ENCODE measurements around the gene GNA12. TPM values are rescaled to one million over a fixed set of nuclear protein-coding genes. Genes with fewer than 3 reads are reported as not detected.

GNA12 gene
- total RNA-seq, 1 experiment from 2014 or later, result 36.2 TPM

DNA sequence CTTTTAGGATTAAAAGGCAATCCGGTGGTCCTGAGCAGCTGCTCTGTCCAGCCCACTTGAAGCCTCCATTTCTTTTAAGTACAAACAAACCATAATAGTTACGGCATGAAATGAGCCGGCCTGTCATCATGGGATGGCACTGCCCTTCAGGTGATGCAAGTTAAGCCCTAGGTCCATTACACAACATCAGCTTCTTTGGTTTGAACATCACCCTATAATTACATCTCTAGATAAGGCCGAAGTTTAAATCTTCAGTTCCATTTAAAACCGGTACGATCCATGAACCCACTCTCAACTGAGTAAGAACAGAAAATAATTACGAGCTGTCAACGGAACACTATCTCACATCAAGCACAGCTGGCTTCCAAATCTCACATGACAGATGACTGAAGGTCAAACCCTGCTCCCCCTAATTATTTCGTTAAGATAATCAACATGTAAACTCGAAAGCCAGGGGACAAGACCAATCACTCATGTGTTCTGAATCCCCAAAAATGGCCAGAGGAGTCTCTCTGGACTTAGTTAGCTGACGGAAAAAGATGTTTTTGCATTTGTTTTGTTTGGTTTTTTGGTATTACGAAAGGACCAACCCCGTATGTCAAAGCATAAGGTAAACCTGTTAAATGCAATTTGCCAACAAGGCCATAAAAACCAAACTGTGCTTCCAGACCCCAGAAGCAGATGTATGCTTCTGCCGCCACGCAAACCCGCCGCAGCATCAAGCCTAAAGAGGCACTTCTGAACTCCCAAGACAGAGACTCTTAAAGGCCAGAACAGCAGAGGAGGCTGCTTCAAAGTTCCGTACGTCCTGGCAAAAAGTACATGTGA, 10.8 kb downstream of the GNA12 start:
- H3K27ac Mint-ChIP-seq (ENCODE audit: low read depth, unreplicated experiment), result no peak overlapping the region

DNA sequence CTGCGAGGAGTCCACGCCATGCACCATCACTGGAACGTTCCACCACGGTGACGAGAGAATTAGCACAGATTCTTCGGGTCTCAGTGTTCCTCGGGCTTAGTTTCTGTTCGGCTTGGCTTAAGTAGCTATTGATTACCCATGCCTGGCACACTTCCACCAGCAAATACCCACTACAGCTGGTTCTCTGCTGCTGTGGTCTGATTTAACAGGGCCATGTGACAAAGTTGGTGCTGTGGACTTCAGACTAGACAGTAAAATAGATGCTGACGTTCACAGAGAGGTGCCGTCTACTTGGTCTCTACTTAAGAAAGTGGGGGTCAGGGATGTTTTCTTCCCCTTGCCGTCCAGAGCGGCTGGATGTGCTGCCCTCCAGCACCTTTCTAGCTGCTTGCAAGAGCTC, 11.6 kb downstream of the GNA12 start:
- H3K4me1 Mint-ChIP-seq (ENCODE audit: insufficient read depth, unreplicated experiment), result peaks cover 14% of the 10 kb centered on the region
- peaks cover 18% of the 10 kb centered on the region for H3K36me3 Mint-ChIP-seq (ENCODE audit: insufficient read depth, unreplicated experiment)
- no peak overlapping the region for H3K27ac Mint-ChIP-seq (ENCODE audit: low read depth, unreplicated experiment)
- H3K27me3 Mint-ChIP-seq (ENCODE audit: insufficient read depth, unreplicated experiment), result no peaks in the 10 kb centered on the region
- intact Hi-C loops (cut with micrococcal nuclease), result no loop called here
- no peaks in the 10 kb centered on the region for H3K9me3 Mint-ChIP-seq (ENCODE audit: unreplicated experiment)
- ChIA-PET POLR2A (interaction anchor here (0.6 kb wide), 1 partner anchor 13 kb away, joined by 3 read pairs; no protein-coding TSS in a partner anchor), CTCF (no interaction called here)
- BruUV-seq (replicated peaks), result no TSS peak
- DNase-seq (ENCODE audit: unreplicated experiment), result no peak
- TF ChIP-seq, protein P1, sequence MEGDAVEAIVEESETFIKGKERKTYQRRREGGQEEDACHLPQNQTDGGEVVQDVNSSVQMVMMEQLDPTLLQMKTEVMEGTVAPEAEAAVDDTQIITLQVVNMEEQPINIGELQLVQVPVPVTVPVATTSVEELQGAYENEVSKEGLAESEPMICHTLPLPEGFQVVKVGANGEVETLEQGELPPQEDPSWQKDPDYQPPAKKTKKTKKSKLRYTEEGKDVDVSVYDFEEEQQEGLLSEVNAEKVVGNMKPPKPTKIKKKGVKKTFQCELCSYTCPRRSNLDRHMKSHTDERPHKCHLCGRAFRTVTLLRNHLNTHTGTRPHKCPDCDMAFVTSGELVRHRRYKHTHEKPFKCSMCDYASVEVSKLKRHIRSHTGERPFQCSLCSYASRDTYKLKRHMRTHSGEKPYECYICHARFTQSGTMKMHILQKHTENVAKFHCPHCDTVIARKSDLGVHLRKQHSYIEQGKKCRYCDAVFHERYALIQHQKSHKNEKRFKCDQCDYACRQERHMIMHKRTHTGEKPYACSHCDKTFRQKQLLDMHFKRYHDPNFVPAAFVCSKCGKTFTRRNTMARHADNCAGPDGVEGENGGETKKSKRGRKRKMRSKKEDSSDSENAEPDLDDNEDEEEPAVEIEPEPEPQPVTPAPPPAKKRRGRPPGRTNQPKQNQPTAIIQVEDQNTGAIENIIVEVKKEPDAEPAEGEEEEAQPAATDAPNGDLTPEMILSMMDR (IDR thresholded peaks at IDR 0.05; ENCODE audit: unreplicated experiment), result no peak
- no peak overlapping the region for H3K4me3 Mint-ChIP-seq (ENCODE audit: unreplicated experiment)

More for the DNA sequence above, 10.8 kb downstream of the GNA12 start:
- H3K27me3 Mint-ChIP-seq (ENCODE audit: insufficient read depth, unreplicated experiment), result no peaks in the 10 kb centered on the region
- BruUV-seq (replicated peaks), result no TSS peak
- ChIA-PET CTCF (interaction anchor here (1.7 kb wide), 1 partner anchor 18 kb away, joined by 4 read pairs; no protein-coding TSS in a partner anchor), POLR2A (interaction anchor here (0.6 to 1.4 kb wide), 3 partner anchors 10 to 14 kb away, joined by 3 to 5 read pairs (median 3); no protein-coding TSS in a partner anchor)
- no peak overlapping the region for H3K4me3 Mint-ChIP-seq (ENCODE audit: unreplicated experiment)
- no peaks in the 10 kb centered on the region for H3K9me3 Mint-ChIP-seq (ENCODE audit: unreplicated experiment)
- no peak for DNase-seq (ENCODE audit: unreplicated experiment)
- intact Hi-C loops (cut with micrococcal nuclease), result no loop called here
- peaks cover 18% of the 10 kb centered on the region for H3K36me3 Mint-ChIP-seq (ENCODE audit: insufficient read depth, unreplicated experiment)
- peaks cover 19% of the 10 kb centered on the region for H3K4me1 Mint-ChIP-seq (ENCODE audit: insufficient read depth, unreplicated experiment)
- TF ChIP-seq, protein P1 (IDR thresholded peaks at IDR 0.05; ENCODE audit: unreplicated experiment), result no peak

DNA sequence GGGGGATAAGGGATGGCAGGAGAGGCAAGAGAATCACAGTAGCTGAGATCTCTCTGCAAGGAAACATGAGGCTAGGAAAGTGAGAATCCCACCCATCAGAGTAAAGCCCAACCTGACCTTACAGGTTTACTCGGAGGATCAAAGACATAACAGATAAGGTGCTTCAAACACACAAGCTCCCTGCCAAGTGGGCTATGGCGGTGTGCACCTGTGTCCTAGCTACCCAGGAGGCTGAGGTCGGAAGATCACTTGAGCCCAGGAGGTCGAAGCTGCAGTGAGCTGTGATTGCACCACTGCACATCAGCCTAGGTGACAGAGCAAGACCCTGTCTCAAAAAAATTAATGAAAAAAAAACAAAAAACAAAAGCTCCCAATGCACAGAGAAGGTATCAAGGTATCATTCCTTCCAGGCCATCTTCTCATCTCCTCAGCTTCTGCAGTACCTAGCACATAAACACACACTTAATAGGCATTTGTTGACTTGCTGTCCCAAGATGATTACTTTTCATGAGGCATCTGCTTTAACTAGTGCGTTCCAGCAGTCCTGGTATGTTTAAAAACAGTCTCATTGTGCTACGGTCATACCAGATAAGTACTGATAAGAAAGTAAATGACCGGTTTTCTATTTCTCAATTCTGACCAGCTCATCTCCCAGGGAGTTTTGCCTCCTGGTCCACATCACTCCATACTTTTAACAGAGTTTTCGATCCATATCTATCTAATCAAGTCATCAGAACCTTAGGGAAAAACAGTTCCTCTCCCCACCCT, 13.3 kb downstream of the GNA12 start:
- intact Hi-C loops (cut with micrococcal nuclease), result no loop called here
- TF ChIP-seq, protein P1 (IDR thresholded peaks at IDR 0.05; ENCODE audit: unreplicated experiment), result no peak
- POLR2A ChIA-PET, result no interaction called here
- Mint-ChIP-seq H3K27me3 (ENCODE audit: insufficient read depth, unreplicated experiment) (no peaks in the 10 kb centered on the region), H3K4me1 (ENCODE audit: insufficient read depth, unreplicated experiment) (peaks cover 10% of the 10 kb centered on the region), H3K36me3 (ENCODE audit: insufficient read depth, unreplicated experiment) (peaks cover 30% of the 10 kb centered on the region), H3K4me3 (ENCODE audit: unreplicated experiment) (no peak overlapping the region), H3K9me3 (ENCODE audit: unreplicated experiment) (no peaks in the 10 kb centered on the region), H3K27ac (ENCODE audit: low read depth, unreplicated experiment) (no peak overlapping the region)
- no peak for DNase-seq (ENCODE audit: unreplicated experiment)
- CTCF ChIA-PET, result interaction anchor here (0.6 to 0.7 kb wide), 3 partner anchors 425 to 1826 kb away, joined by 3 read pairs; no protein-coding TSS in a partner anchor
- no TSS peak for BruUV-seq (replicated peaks)

DNA sequence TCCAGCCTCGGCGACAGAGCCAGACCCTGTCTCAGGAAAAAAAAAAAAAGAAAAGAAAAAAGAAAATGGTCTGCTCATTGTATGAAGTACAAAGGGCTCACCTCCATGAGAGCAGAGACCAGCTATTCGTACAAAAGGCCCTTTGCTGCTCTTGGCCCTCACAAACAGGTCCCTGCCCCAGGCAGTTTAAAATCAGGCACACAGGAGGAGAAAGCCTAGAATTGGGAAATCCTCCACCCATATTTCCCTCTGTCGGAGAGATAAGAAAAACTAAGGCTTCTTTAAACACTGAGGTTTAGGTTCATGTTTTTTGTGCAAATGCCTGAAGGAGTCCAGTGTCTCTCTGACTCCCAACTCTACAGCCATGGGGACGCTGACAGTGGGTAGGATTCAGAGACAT, 15.1 kb downstream of the GNA12 start:
- POLR2A ChIA-PET, result interaction anchor here (0.6 to 1.3 kb wide), 4 partner anchors 7 to 330 kb away, joined by 3 to 5 read pairs (median 3); no protein-coding TSS in a partner anchor
- TF ChIP-seq, protein P1 (IDR thresholded peaks at IDR 0.05; ENCODE audit: unreplicated experiment), result no peak
- H3K9me3 Mint-ChIP-seq (ENCODE audit: unreplicated experiment), result no peaks in the 10 kb centered on the region
- peaks cover 24% of the 10 kb centered on the region for H3K36me3 Mint-ChIP-seq (ENCODE audit: insufficient read depth, unreplicated experiment)
- H3K27ac Mint-ChIP-seq (ENCODE audit: low read depth, unreplicated experiment), result peak overlapping the region; percentile 88
- no peak for DNase-seq (ENCODE audit: unreplicated experiment)
- CTCF ChIA-PET, result no interaction called here
- H3K4me1 Mint-ChIP-seq (ENCODE audit: insufficient read depth, unreplicated experiment), result peaks cover 8% of the 10 kb centered on the region
- BruUV-seq (replicated peaks), result no TSS peak
- no peak overlapping the region for H3K4me3 Mint-ChIP-seq (ENCODE audit: unreplicated experiment)
- intact Hi-C loops (cut with micrococcal nuclease), result no loop called here
- no peaks in the 10 kb centered on the region for H3K27me3 Mint-ChIP-seq (ENCODE audit: insufficient read depth, unreplicated experiment)

Data from MCF 10A (cell line).